ENCODE measurements around the gene NT5C1A. TPM values are rescaled to one million over a fixed set of nuclear protein-coding genes. Genes with fewer than 3 reads are reported as not detected.

The NT5C1A gene
- total and polyA plus RNA-seq, 11 donors: 2.0 to 46.6 (median 17.2) TPM

DNA sequence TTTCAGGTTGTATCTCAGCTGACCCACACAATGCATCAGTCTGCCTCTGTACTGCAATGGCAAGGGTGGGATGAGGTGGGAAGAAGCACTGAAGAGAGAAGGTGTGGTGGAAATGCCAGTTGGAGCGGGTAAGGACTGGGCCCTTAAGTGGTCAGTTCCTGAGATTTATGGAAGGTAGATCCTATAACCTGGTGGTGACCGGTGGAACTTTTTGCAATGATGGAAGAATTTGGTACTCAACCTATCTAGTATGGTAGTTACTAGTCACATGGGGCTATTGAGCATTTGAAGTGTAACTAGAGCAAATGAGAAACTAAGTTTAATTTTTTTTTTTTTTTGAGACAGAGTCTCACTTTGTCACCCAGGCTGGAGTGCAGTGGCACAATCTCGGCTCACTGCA lies 27.5 kb upstream of the NT5C1A start:
- no peak for ATAC-seq
- TF ChIP-seq POLR2A (IDR thresholded peaks at IDR 0.05): no peak
- TF ChIP-seq CTCF (IDR thresholded peaks at IDR 0.05): peak in 1 of 12 donors; percentile 9
- H3K9me3 ChIP-seq: no peaks in the 10 kb centered on the region
- peaks cover 0 to 16% (median 0%) of the 10 kb centered on the region in 9 donors for H3K27me3 ChIP-seq
- no peak overlapping the region for H3K4me3 ChIP-seq
- no peaks in the 10 kb centered on the region for H3K36me3 ChIP-seq
- DNase-seq: no peak
- WGBS, 4 donors: 91 to 96% (median 92%) methylated on average over 3 of the region's 3 CpGs
- no peak overlapping the region for H3K27ac ChIP-seq
- H3K4me1 ChIP-seq: peaks cover 0 to 16% (median 4%) of the 10 kb centered on the region in 12 donors
- intact Hi-C loops (cut with DNase I): no loop called here

DNA sequence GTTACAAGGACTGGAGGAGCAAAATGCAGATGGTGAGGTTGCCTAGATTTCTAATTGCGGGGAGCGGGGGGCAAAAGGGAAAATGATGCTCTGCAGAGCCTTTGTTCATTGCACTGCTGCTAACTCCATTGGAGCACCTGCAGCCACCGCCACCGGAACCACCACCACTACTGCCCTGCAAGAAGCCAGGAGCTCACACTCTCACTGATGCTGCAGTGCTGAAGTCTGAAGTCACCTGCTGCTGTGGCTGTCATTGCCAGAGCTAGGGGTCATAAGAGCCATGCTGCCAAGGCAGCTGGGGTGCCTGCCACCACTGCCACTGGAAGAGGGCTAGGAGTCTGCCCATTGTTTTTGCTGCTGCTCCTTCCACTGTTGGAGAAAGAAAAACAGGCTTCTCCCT lies 26.7 kb upstream of the NT5C1A start:
- TF ChIP-seq POLR2A (IDR thresholded peaks at IDR 0.05) (no peak), CTCF (IDR thresholded peaks at IDR 0.05) (no peak)
- intact Hi-C loops (cut with DNase I): no loop called here
- Histone ChIP-seq H3K36me3 (no peaks in the 10 kb centered on the region), H3K27me3 (peaks cover 0 to 23% (median 0%) of the 10 kb centered on the region in 9 donors), H3K4me3 (no peak overlapping the region), H3K27ac (no peak overlapping the region), H3K4me1 (peaks cover 0 to 16% (median 4%) of the 10 kb centered on the region in 12 donors), H3K9me3 (no peaks in the 10 kb centered on the region)
- DNase-seq (no peak), ATAC-seq (no peak)
- WGBS, 4 donors: 85 to 98% (median 91%) methylated on average over 4 of the region's 4 CpGs

DNA sequence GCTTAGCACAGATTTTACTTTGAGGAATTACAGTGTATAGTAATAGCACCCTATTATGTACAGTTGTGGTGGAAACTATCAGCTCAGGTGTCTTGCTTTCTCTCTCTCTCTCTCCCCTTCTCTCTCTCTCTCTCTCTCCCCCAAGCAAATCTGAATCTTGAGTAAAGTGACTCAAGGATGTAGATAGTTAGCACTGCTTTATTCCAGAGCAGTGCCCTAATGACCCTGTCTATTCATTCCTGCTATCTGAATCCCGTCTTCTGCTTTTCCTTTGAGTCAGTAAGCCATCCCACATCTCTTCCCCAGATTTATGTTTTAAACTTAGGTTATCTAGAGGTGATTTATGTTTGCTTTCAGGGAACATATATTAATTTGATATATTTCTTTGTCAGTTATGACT lies 24.5 kb upstream of the NT5C1A start:
- intact Hi-C loops (cut with DNase I): no loop called here

DNA sequence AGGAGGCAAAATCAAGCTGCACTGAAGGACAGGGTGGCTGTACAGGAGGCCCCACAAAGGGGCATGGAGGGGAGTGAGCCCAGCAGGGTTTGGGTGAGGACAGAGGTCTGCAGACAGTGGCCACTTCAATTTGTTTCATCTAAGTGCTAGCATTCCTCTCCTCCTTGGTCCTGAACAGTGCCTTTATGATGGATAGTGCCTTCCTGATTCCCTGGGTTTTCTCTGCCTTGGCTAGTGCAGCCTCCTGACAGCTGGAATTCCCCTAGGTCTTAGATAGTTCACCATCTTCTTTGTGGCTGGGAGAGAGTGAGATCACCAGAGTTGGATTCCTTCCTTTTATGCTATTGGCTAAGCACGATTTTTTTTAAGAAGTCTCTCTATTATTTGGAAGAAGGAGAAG lies 23.1 kb upstream of the NT5C1A start:
- Histone ChIP-seq H3K36me3 (no peaks in the 10 kb centered on the region), H3K27ac (no peak overlapping the region), H3K27me3 (peaks cover 0 to 58% (median 23%) of the 10 kb centered on the region in 9 donors), H3K4me1 (peaks cover 2 to 20% (median 16%) of the 10 kb centered on the region in 12 donors), H3K4me3 (no peak overlapping the region), H3K9me3 (no peaks in the 10 kb centered on the region)
- 12 to 23% (median 16%) methylated on average over 1 of the region's 1 CpG for WGBS, 4 donors
- ATAC-seq (no peak), DNase-seq (no peak)
- intact Hi-C loops (cut with DNase I): no loop called here
- TF ChIP-seq POLR2A (IDR thresholded peaks at IDR 0.05): no peak
- TF ChIP-seq CTCF (IDR thresholded peaks at IDR 0.05): no peak

More for the DNA sequence above, 24.5 kb upstream of the NT5C1A start:
- Histone ChIP-seq H3K27me3 (peaks cover 0 to 44% (median 10%) of the 10 kb centered on the region in 9 donors), H3K27ac (no peak overlapping the region), H3K36me3 (no peaks in the 10 kb centered on the region), H3K9me3 (no peaks in the 10 kb centered on the region), H3K4me3 (no peak overlapping the region), H3K4me1 (peaks cover 1 to 20% (median 9%) of the 10 kb centered on the region in 12 donors)
- DNase-seq (no peak), ATAC-seq (no peak)
- TF ChIP-seq CTCF (IDR thresholded peaks at IDR 0.05): no peak
- no peak for TF ChIP-seq POLR2A (IDR thresholded peaks at IDR 0.05)
- 41 to 65% (median 55%) methylated on average over 1 of the region's 1 CpG for WGBS, 4 donors

All from heart left ventricle (tissue), 16 donors.